Measurements from ENCODE around the gene CROCC2.

- TF ChIP-seq, protein P1, sequence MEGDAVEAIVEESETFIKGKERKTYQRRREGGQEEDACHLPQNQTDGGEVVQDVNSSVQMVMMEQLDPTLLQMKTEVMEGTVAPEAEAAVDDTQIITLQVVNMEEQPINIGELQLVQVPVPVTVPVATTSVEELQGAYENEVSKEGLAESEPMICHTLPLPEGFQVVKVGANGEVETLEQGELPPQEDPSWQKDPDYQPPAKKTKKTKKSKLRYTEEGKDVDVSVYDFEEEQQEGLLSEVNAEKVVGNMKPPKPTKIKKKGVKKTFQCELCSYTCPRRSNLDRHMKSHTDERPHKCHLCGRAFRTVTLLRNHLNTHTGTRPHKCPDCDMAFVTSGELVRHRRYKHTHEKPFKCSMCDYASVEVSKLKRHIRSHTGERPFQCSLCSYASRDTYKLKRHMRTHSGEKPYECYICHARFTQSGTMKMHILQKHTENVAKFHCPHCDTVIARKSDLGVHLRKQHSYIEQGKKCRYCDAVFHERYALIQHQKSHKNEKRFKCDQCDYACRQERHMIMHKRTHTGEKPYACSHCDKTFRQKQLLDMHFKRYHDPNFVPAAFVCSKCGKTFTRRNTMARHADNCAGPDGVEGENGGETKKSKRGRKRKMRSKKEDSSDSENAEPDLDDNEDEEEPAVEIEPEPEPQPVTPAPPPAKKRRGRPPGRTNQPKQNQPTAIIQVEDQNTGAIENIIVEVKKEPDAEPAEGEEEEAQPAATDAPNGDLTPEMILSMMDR (IDR thresholded peaks at IDR 0.05), result no peak
- no peak for TF ChIP-seq ZBTB33 (IDR thresholded peaks at IDR 0.05; ENCODE audit: borderline replicate concordance, low read depth)
- TF ChIP-seq RXRA (IDR thresholded peaks at IDR 0.05; ENCODE audit: borderline replicate concordance, low read depth), result no peak
- no peak for TF ChIP-seq USF1 (IDR thresholded peaks at IDR 0.05; ENCODE audit: borderline replicate concordance, low read depth)
- TF ChIP-seq NFIC (IDR thresholded peaks at IDR 0.05; ENCODE audit: borderline replicate concordance), result no peak
- no peak for TF ChIP-seq CHD2 (IDR thresholded peaks at IDR 0.05; ENCODE audit: low read length, partially characterized antibody)
- TF ChIP-seq POLR2AphosphoS5 (IDR thresholded peaks at IDR 0.05; ENCODE audit: low read depth, low read length), result no peak
- TF ChIP-seq, protein P2, sequence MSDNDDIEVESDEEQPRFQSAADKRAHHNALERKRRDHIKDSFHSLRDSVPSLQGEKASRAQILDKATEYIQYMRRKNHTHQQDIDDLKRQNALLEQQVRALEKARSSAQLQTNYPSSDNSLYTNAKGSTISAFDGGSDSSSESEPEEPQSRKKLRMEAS (IDR thresholded peaks at IDR 0.05; ENCODE audit: low read depth), result no peak
- no peak for TF ChIP-seq JUND (IDR thresholded peaks at IDR 0.05)
- no peak for TF ChIP-seq YY1 (IDR thresholded peaks at IDR 0.05; ENCODE audit: low read depth)
- no peak for TF ChIP-seq RAD21 (IDR thresholded peaks at IDR 0.05; ENCODE audit: low read length)
- TF ChIP-seq REST (IDR thresholded peaks at IDR 0.05; ENCODE audit: low read depth, low read length), result no peak
- no peak for TF ChIP-seq GATA2 (CRISPR knock-in tag; IDR thresholded peaks at IDR 0.05)
Observed at GRCh38 chr2:241000831-241001321, 94.7 kb downstream of the CROCC2 start.
